NCI-H1694 treated with DMSO at 0.1 percent for 48 hours (cell line): Measurements from ENCODE around the gene RNF44.

ENCODE experiments used
- DNase-seq: peaks from one replicate; lab custom pipeline; 2025; lab: John Stamatoyannopoulos, UW

Gene RNF44

DNA sequence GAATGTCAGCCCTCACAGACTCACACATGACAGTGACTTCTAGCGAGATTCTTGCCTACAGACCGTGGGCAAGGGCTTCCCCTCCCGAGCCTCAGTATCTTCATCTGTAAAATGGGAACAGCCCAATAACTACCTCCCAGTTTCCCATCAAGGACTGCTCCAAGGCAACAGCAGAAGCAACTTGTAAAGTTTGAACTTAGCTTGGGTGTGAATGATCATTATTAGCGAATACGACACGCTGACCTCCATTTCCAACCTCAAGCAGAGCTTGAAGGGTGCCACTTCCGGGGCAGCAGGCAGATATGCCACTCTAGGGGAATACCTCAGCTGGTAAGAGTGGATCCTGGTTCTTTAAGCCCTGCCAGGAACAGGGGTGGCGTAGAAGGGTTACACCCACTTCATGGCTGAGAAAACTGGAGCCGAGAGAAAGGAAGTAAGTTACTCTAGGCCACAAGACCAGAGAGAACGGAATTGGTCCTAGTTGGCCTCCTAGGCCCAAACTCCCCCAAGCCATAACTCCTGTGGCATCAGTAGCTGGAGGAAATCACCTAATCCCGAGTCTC is 2.0 kb downstream of the RNF44 start:
- DNase-seq = no peak

DNA sequence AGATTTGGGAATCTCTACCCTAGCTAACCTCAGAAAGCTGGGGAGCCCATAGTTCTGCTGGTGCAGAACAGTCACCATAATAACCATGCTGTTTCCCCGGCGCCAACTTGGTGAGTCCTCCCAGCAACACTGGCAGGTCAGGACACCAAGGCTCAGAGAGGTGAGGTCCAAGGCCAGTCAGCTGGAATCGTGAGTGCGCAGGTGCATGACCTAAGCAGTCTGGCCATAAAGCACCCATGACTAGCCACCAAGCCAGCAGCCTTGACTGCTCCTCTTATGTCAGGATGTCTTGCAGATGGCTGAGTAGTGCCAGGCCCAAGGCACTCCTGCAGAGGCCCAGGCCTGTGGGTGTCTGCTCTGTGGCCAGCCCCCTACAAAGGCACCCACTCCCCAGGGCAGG is 2.6 kb downstream of the RNF44 start:
- no peak for DNase-seq

DNA sequence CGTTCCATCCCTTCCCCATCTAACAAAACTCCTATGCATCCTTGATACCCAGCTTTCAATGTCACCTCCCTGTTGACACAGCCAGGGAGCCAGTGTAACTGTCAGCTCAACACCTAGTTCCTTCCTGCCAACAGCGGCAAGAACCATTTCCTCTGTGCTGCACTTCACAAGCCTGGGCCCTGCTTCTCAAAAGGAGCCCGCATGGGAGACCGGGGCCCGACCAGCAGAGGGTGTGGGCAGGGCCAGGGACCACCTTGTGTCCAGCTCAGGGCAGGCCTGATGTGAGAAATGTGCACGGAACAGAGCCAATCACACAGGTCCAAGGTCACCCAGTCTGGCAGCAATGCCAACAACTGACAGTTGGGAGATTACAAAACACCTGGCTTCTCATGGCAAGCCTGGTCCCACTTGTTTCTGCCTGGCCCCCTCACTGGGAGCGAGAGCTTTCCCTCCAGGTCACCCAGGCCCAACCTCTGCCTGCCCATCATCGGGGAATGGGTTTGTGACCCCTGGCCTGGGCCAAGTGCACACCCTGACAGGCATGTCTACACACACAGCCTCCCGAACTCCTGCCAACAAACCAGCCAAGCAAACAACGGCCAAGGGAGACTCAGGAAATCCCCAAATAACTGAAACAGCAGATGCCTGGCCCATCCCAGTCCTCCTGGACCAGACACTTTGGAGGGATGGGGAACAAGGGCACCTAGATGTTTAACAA is 3.1 kb downstream of the RNF44 start:
- DNase-seq = peak; percentile 30

DNA sequence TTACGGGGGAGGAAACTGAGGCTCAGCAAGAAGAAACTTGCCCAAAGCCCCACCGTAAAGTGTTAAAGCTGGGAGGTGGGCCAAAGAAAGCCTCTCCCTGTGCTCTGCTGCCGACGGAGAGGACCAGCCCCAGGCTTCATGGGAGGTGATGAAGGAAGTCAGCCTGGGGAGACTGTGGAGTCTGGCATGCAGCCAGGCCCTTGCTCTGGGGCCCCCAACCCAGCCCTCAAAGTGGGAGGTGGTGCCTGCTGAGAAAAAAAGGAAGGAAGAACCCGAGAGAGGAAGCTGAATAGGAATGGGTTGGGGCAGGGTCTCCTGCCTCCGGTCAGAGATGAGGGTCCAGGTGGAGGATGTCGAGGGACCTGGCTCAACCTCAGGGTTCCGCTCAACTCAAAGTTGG is 3.8 kb downstream of the RNF44 start:
- DNase-seq = no peak

DNA sequence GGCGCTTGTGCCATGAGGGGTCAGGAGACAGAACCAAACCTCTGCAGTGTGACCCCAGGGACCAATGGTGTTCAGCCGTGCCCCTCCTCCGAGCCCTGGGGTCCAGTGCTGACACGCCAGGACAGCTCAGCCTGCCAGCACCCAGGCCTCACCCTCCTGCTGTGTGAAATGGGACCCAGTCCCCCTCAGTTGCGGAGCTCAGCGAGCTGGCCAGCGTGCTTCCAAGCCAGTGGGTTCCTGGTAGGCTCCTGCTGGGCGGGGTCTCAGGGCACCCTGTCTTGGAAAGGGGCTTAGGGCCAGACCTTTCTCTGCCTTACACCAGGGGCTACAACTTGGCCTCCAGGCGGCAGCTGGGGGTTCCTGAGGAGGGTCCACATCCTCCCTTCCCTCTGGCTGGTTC is 4.4 kb downstream of the RNF44 start:
- DNase-seq = no peak

DNA sequence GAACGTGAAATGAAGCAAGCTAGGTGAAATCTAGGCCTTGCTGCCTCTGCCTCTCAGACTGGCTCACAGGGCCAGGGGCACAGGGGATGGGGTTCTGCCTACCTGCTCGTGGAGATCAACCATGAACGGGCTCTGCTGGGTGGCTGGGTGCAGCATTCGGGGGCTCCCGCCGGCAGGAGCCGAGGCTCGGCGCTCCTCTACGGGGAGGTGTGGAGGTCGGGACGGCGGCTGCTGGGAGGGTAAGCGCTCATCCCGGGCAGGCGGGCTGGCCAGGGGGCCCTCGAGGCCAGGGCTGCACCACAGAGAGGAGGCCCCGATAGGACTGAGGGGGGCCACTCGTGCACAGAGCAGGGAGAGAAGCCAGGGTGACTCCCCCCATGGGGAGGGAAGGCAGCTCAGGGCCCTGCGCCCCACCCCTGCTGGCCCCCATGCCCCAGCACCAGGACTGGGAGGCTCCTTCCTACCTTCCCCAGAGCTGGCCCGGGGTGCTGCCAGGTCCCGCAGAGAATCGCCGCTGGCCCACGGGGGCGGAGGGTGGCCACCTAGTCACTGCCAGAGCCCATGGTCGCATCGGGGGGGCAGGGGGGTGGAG is 5.2 kb downstream of the RNF44 start:
- no peak for DNase-seq

DNA sequence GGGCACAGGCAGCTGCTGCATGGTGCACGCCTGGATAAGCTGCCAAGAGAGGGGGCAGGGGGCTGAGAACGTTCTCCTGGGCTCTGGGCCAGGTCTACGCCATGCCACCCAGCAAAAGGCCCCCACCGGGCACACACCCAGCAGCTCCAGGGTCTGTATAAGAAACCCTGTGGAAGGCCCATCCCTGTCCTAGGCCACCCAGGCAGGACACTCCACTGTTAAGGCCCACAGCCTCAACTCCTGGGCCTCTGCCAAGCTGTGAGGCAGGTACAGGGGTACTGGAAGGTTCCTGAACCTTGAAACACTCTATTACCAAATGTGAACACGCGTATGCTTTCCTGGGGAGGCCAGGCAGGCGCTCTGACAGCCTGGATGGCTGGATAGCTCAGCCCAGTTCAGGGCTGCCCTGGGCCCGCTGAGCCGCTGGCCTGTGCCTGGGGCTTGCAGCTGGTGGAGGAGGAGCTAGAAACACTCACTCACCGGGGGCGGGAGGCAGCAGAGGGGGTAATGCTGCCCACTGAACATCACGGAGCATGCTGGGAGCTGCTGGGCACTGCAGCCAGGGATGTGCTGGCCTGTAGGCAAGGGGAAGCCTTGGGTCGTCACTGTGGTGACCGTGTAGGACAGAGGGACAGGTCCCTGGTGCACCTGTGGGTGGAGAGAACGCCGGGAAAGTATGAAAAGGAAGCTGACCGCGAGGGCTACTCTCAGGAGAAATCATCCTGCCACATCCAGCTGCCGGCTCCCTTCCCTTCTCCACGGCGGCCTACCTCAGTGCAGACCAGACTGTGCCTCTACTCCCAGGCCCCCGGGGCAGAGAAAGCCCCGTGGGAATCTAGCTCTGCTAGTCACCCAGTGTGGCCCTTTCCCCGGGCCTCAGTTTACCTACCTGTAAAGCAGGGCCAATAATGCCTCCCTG is 6.0 kb downstream of the RNF44 start:
- peak; percentile 54 for DNase-seq

DNA sequence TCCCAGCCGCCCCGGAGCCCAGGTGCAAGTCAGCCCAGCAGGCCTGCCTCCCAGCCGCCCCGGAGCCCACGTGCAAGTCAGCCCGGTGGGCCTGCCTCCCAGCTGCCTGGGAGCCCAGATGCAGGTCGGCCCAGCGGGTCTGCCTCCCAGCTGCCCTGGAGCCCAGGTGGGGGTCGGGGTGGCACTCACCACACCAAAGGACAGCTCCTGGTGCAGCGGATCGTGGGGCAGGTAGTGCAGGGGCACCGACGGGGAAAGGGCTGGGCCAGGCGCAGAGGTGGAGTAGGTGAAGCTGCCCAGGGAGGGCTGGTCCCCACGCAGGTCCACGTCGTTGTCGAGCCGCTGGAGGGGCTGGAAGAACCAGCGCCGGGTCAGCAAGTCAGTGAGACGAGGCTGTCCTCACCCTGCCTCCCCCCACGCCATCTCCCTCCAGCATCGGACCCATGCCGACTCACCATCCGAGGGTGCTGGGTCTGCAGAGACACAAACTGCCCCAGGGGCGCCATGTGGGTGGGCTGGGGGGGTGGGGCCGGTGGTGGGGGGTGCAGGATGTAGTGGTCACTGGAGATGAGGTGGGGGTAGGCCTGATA is 6.7 kb downstream of the RNF44 start:
- no peak for DNase-seq

DNA sequence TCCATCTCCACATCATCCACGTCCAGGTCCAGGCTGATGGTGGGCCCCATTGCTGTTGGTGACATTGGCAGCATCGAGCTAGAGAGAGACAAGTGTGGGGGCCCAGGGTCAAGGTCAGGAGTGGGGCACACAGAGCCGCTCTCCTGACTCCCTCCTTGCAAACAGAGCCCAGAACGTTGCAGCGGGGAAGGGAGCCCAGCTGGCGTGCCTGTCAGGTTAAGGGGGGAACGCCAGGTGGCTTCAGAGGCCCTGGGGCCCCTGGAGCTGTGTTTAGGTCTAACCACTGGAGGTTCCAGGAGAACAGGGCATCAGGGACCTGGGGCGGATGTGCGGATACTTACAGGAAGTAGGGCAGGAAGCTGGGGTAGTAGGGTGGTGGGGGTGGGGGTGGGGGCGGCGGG is 7.5 kb downstream of the RNF44 start:
- DNase-seq = no peak

DNA sequence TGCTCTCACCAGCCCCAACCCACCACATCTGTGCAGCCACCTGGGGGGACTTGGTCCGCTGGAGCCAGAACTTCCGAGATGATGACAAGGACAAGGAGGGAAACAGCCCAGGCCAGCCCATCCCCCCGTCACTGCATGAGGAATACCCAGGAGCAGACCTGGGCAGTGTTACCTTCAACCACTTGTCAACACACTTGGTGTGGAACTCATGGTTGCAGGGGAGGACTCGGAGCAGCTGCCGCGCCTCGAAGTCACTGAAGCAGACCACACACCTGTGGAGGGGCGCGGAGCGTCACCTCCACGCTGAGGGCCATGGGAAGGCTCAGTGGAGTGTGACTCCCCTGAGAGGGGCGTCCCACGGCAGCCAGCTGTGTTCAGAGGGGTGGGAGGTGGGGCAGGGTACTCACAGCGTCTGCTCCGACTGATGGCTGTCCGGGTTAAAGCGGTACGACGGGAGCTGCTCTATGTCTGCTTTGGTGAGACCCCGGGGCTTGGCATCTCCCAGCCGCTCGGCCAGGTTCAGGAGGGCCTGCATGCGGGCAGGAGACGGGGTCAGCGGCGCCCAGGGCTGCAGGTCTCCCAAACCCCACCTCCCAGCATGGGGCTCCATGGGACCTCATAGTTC is 8.0 kb downstream of the RNF44 start:
- peak; percentile 44 for DNase-seq

DNA sequence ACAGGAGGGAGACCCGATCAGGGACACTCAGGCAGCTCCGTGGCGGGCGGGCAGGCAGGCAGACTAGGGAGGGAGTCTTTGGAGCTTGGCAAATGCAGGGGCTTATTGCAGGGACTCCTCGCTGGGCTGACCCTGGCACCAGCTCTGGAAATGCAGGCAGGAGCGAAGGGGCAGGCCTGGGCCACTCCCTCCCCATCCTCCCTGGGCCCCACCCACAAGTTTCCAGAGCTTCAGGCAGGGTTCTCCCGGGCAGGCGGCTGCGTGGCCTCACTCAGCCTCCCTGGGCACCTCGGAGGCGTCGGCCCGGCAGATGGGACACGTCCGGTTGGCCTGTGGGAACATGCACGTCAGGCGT is 8.5 kb downstream of the RNF44 start:
- DNase-seq = peak; percentile 49

DNA sequence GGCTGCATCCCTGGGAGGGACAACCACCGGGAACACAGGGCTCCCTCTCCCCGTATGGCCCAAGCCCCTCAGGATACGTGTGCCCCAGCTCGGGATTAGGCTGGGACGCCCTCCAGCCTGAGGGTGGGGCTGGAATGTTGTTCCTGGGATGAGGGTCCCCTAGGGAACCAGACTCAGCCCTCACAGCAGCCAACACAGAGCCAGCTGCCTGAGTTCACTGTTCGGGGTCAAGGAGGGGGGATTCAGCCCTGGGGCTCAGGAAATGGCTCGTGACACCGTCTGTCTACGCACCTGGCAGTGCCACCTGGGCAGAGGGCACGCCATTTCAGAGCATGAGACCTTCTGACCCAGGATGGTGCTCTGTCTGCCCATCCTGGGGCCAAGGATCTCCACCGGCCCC is 8.9 kb downstream of the RNF44 start:
- no peak for DNase-seq

DNA sequence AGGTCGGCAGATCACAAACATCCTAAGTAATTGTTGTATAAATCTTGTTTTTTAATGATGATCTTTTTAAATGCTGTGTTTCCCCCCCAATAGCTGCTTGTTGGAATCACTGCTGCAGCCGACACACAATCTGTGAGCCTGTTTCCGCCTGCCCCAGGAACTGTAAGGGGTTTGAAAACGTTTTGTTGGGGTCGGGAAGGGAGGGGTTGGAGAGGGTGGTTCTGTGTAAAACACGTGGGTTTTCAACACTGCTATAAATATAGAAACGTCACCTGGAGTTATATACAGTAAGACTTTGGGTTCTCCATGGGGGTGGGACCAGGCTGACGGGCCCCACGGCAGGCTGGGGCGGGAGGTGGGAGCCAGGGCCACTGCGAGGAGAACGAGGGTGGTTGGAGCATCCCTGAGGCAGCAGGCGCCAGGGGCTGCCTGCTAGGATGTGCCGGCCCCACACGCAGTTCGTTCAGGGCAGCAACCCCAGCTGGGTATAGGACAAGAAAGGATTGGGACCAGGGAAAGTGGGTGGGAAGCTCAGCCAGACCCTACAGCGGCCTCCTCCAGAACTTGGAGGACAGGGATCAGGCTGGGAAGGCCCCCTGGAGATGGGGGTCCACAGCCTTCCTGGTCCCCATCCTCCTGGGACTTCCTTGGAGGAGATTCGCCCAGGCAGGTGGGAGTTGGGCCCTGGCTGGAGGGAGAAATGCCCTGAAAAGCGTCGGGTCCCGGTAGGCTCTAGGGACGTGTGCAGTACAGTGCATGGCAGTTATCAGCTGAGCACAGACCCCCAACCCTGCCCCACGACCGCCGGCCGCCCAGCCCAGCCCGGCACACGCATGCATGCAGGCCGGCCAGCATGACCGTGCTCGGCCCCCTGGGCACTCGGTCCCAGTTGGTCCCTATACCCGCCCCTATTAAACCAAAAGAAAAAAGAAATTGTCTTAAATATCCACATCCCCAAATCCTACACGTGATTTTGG is 9.7 kb downstream of the RNF44 start:
- DNase-seq = no peak

DNA sequence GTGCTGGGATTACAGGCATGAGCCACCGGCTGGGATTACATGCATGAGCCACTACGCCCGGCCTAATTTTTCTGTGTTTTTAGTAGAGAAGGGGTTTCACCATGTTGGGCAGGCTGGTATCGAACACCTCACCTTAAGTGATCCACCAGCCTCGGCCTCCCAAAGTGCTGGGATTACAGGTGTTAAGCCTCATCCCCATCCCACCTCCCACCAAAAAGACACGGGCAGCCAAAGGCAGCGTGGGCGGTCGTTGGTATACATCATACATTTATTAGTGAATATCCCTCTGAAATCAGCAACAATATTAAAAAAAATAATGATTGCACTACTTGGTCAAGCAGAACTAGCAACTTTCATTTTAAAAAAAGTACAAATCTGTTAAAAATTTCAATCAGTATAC is 10.7 kb downstream of the RNF44 start:
- DNase-seq = no peak

DNA sequence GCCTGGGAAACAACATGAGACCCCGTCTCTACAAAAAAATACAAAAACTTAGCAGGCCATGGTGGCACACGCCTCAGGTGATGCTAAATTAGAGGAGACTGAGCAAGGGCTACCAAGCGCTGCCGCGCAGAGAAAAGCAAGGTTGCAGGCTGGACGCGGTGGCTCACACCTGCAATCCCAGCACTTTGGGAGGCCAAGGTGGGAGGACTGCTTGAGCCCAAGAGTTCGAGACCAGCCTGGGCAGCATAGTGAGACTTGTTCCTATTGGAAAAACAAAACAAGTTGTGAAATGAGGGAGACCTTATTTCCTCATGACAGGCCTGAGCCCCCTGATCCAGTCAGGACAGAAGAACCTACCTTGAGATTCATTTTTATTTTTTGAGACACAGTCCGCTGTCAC is 11.5 kb downstream of the RNF44 start:
- DNase-seq = no peak

DNA sequence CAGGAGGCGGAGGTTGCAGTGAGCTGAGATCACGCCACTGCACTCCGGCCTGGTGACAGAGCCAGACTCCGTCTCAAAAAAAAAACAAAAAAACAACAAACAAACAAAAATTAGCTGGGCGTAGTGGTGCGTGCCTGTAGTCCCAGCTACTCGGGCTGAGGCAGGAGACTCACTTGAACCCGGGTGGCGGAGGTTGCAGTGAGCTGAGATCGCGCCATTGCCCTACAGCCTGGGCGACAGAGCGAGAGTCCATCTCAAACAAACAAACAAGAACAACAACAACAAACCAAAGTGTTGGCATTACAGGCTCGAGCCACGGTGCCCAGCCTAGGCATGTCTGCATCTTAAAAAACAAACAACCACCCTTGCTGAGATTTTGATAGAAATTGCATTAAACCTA is 12.2 kb downstream of the RNF44 start:
- no peak for DNase-seq

DNA sequence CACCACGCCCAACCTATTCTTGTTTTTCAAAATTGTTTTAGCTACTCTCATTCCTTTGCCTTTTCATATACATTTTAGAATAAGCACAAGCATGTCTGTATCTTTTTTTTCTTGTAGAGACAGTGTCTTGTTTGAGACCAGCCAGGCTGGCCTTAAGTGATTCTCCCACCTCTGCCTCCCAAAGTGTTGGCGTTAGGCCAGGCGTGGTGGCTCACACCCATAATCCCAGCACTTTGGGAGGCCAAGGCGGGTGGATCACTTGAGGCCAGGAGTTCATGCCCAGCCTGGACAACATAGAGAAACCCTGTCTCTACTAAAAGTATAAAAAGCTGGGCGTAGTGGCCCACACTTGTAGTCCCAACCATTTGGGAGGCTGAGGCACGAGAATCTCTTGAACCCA is 13.1 kb downstream of the RNF44 start:
- no peak for DNase-seq

DNA sequence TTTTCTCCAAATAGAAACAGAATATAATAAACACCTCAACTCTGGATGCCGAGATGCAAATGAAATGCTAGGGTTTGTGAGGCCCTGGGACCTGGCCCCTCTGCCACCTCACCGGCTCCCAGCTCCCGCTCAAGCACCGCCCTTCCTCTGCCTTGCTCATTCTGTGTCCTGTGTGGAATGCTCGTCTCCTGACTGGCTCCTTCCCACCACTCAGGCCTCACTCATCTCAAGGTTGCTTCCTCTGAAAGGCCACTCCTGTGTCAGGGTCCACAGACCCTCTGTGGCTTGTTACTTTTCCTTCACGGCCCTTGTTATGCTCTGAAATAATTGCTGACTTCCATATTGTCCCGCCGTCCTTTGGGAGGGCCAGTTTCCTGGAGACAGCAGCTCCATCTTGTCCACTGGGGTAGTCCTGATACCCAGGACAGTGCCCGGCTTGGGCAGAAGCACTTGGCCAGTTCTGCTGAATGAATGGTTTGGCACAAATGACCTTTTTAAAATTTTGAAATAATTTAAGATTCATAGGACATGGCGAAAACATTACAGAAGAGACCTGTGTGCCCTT is 15.4 kb downstream of the RNF44 start:
- DNase-seq = no peak

DNA sequence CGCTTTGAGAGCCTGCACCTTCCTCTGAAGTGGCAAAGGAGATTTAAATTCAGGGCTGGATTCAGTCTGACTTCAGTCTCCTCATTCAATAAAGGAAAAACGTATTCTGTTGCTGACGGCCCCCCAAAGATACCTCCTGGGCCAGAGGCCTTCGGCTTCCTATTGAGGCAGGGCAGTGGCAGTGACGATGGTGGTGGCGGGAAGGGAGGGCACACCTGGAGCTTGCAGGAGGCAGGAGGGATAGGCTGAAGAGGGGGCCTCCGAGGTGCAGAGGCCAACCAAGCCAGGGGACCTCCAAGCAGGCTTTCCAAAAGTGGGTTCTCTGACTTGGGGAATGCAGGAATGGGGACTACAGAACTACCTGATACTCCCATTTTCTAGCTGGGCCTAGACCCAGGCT is 15.9 kb downstream of the RNF44 start:
- no peak for DNase-seq
